Breast epithelium (tissue), 3 donors: ENCODE measurements around the gene SPTSSA.

Experiments
- CTCF ChIP-seq, 3 donors: fragments of 450-650 bp; IDR thresholded peaks; one replicate each; pipeline ENCODE4 v1.5.1; 2016 to 2017; ENCODE audit warnings: antibody characterized with exemption in 3 of 3, mild to moderate bottlenecking in 3 of 3, moderate library complexity in 3 of 3
- POLR2A ChIP-seq: fragments of 450-650 bp; IDR thresholded peaks from one replicate; pipeline ENCODE4 v1.6.1; 2016; ENCODE audit warnings: antibody characterized with exemption, mild to moderate bottlenecking, moderate library complexity

GRCh38 chr14:34475163-34475562, 13.1 kb upstream of the SPTSSA start:
- TF ChIP-seq POLR2A (no peak), CTCF (IDR thresholded peaks at IDR 0.05) (no peak)
